ENCODE measurements around the gene BRPF1. TPM values are rescaled to one million over a fixed set of nuclear protein-coding genes. Genes with fewer than 3 reads are reported as not detected.

Gene BRPF1
- total RNA-seq, 1 experiment from 2014 or later, result 23.6 TPM

GRCh38 chr3:9703736-9704346 is 27.7 kb upstream of the BRPF1 start, which contains the start of gene CPNE9:
CPNE9 (plus strand) TSS chr3:9703833; CDS start chr3:9703997, 164 bp downstream.
- Histone ChIP-seq H2AFZ (ENCODE audit: low read depth, low read length, poor library complexity, severe bottlenecking) (no peak within 1 kb of the TSS), H3K79me2 (ENCODE audit: insufficient read depth, low read length) (no peaks in the 10 kb centered on the region), H3K4me1 (ENCODE audit: control insufficient read depth in 1 of 2, insufficient read depth in 2 of 2, low read length in 2 of 2) (peaks cover 0 to 9% of the 10 kb centered on the region in 2 experiments; a peak in 2 of 4 replicates), H3K9ac (ENCODE audit: low read length) (peak within 1 kb of the TSS; percentile 30; the same call in 1 of the 2 replicates), H3K27me3 (ENCODE audit: insufficient read depth, low read length) (no peaks in the 10 kb centered on the region), H3K36me3 (ENCODE audit: control insufficient read depth in 1 of 2, insufficient read depth in 2 of 2, low read length in 2 of 2) (peaks cover 0 to 3% of the 10 kb centered on the region in 2 experiments; a peak in 1 of 4 replicates), H4K20me1 (ENCODE audit: insufficient read depth) (no peaks in the 10 kb centered on the region), H3K4me3 (replicated peaks in 1 of 2; ENCODE audit: low read depth in 1 of 2, low read length in 2 of 2) (peak within 1 kb of the TSS in 1 of 2 experiments; percentile 40; a peak in 3 of 4 replicates), H3K9me2 (ENCODE audit: insufficient read depth) (no peaks in the 10 kb centered on the region), H3K9me3 (ENCODE audit: control insufficient read depth in 1 of 2, insufficient read depth in 1 of 2, low read depth in 1 of 2, low read length in 2 of 2) (no peaks in the 10 kb centered on the region), H3K27ac (ENCODE audit: low read depth, low read length) (no peak within 1 kb of the TSS), H3K4me2 (ENCODE audit: low read length) (peak within 1 kb of the TSS; percentile 70)
- intact Hi-C loops (cut with micrococcal nuclease), result no loop called here
- ChIA-PET POLR2A (no interaction called here), CTCF (no interaction called here), RAD21 (ENCODE audit: low non-redundant PET in 1 of 2, low total read pairs in 2 of 2, uncharacterized antibody in 2 of 2, unreplicated experiment in 2 of 2) (no interaction called here)
- DNase-seq (ENCODE audit: low read depth, low spot score) (no peak), ATAC-seq (no peak)
- TF ChIP-seq, protein P1, sequence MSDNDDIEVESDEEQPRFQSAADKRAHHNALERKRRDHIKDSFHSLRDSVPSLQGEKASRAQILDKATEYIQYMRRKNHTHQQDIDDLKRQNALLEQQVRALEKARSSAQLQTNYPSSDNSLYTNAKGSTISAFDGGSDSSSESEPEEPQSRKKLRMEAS (IDR thresholded peaks at IDR 0.05), result no peak
- no peak for TF ChIP-seq CBX3 (IDR thresholded peaks at IDR 0.05; ENCODE audit: low read depth)
- no peak for TF ChIP-seq YY1 (IDR thresholded peaks at IDR 0.05; ENCODE audit: extremely low read depth, insufficient replicate concordance, low read depth, low read length)
- no peak for TF ChIP-seq ZFX (IDR thresholded peaks at IDR 0.05)
- TF ChIP-seq REST (IDR thresholded peaks at IDR 0.05; ENCODE audit: low read depth), result no peak
- no peak for TF ChIP-seq POLR2A (IDR thresholded peaks at IDR 0.05; ENCODE audit: borderline replicate concordance, extremely low read depth, insufficient read depth, insufficient read length)
- TF ChIP-seq EGR1 (IDR thresholded peaks at IDR 0.05; ENCODE audit: low read depth), result no peak
- TF ChIP-seq CEBPB (IDR thresholded peaks at IDR 0.05; ENCODE audit: low read depth), result no peak
- no peak for TF ChIP-seq SRF (IDR thresholded peaks at IDR 0.05; ENCODE audit: low read depth)
- TF ChIP-seq POLR2AphosphoS5 (IDR thresholded peaks at IDR 0.05; ENCODE audit: low read depth, low read length), result no peak
- no peak for TF ChIP-seq ZBTB33 (IDR thresholded peaks at IDR 0.05; ENCODE audit: extremely low read depth, insufficient replicate concordance, low read length)
- no peak for TF ChIP-seq FOSL1 (IDR thresholded peaks at IDR 0.05; ENCODE audit: low read depth)
- no TSS peak for BruUV-seq (replicated peaks)
